K562 (cell line): ENCODE measurements around the gene CORO6. TPM values are rescaled to one million over a fixed set of nuclear protein-coding genes. Genes with fewer than 3 reads are reported as not detected.

Experiments
- EGR1 ChIP-seq: fragments of 450-650 bp; conservative IDR thresholded peaks from 2 replicates; pipeline ENCODE4 v1.6.1; 2017; ENCODE audit warnings: mild to moderate bottlenecking
- ERF ChIP-seq: fragments of 450-650 bp; formaldehyde crosslinking; IDR thresholded peaks from 2 replicates; pipeline ENCODE4 v1.4.0; 2020; ENCODE audit warnings: mild to moderate bottlenecking, mixed read lengths
- ESRRA ChIP-seq: fragments of 450-650 bp; IDR thresholded peaks from 2 replicates; pipeline ENCODE4 v1.6.1; 2014; ENCODE audit warnings: low read depth, mild to moderate bottlenecking, moderate library complexity, borderline replicate concordance
- MAZ ChIP-seq, 2 experiments: fragments of 450-650 bp in 1 of 2; sonication (generic) in 1 of 2; formaldehyde crosslinking; IDR thresholded peaks in 1 of 2; conservative IDR thresholded peaks in 1 of 2; 2 replicates each; pipeline versions ENCODE4 v1.4.0 to v1.5.0; 2020; ENCODE audit warnings: mild to moderate bottlenecking in 1 of 2, missing genetic modification reagents in 1 of 2
- MTA3 ChIP-seq: fragments of 450-650 bp; formaldehyde crosslinking; IDR thresholded peaks from 2 replicates; pipeline ENCODE4 v1.6.1; 2017; ENCODE audit warnings: mild to moderate bottlenecking, borderline replicate concordance
- NKRF ChIP-seq: fragments of 450-650 bp; IDR thresholded peaks from 2 replicates; pipeline ENCODE4 v1.6.1; 2016; ENCODE audit warnings: borderline replicate concordance
- NRF1 ChIP-seq, 2 experiments: fragments of 450-650 bp; IDR thresholded peaks in 1 of 2; conservative IDR thresholded peaks in 1 of 2; 2 replicates each; pipeline ENCODE4 v1.6.1; 2014; ENCODE audit warnings: mild to moderate bottlenecking in 2 of 2
- PBX2 ChIP-seq, 2 experiments: IDR thresholded peaks in 1 of 2; conservative IDR thresholded peaks in 1 of 2; 2 replicates each; pipeline ENCODE4 v1.6.1; 2016; ENCODE audit warnings: low read depth in 2 of 2, mild to moderate bottlenecking in 1 of 2, missing compliant biosample characterization in 1 of 2, missing genetic modification characterization in 1 of 2, moderate library complexity in 1 of 2
- PHF20 ChIP-seq: fragments of 450-650 bp; IDR thresholded peaks from 2 replicates; pipeline ENCODE4 v1.6.1; 2018; ENCODE audit not compliant: partially characterized antibody
- RBFOX2 ChIP-seq: fragments of 200-400 bp; formaldehyde crosslinking; IDR thresholded peaks from 2 replicates; pipeline ENCODE4 v1.6.1; 2017; ENCODE audit warnings: low read depth, mild to moderate bottlenecking, low read length, moderate library complexity
- TAF9B ChIP-seq: fragments of 450-650 bp; IDR thresholded peaks from 2 replicates; pipeline ENCODE4 v1.6.1; 2018; ENCODE audit warnings: mild to moderate bottlenecking; ENCODE audit not compliant: partially characterized antibody
- ZBTB7A ChIP-seq: IDR thresholded peaks from 2 replicates; pipeline ENCODE4 v1.6.1; 2011; ENCODE audit warnings: low read depth, mild to moderate bottlenecking, low read length, moderate library complexity, borderline replicate concordance; ENCODE audit not compliant: control insufficient read depth
- ZNF449 ChIP-seq: fragments of 250-450 bp; sonication (Bioruptor Pico); IDR thresholded peaks from 2 replicates; pipeline ENCODE4 v1.8.0; 2022; ENCODE audit warnings: moderate library complexity, mild to moderate bottlenecking, inconsistent platforms
- polyA plus RNA-seq, 8 experiments: library from polyadenylated mRNA; depleted of rRNA in 4 of 8; stranded (reverse) in 5 of 8; unstranded in 3 of 8; fragments of >200 nt; fragmentation: Nextera tagmentation in 2 of 8; fragmentation: Illumina TruSeq in 1 of 8; extraction: Ambion mirVana in 2 of 8; extraction: Trizol in 1 of 8; gene quantifications; 2 replicates each; pipeline versions ENCODE4 v1.2.1 to v1.2.3, GENCODE V29; 2011 to 2014; ENCODE audit warnings: inconsistent platforms in 1 of 8, missing spikeins in 1 of 8
- total RNA-seq, 7 experiments: library from RNA; depleted of rRNA in 6 of 7; stranded (reverse); fragments of >200 nt in 6 of 7; fragmentation: Illumina TruSeq in 2 of 7; extraction: Trizol in 2 of 7; gene quantifications; 2 replicates each; pipeline versions ENCODE4 v1.2.1 to v1.2.3, GENCODE V29; 2011 to 2021; ENCODE audit warnings: low replicate concordance in 1 of 7
- TF ChIP-seq, protein P1 (sequence below): fragments of 200-800 bp; sonication (Bioruptor generic); IDR thresholded peaks from 2 replicates; pipeline ENCODE4 v1.6.1; 2017; ENCODE audit warnings: missing genetic modification characterization, missing compliant biosample characterization
- TF ChIP-seq, protein P2 (sequence below): sonication (generic); formaldehyde crosslinking; IDR thresholded peaks from 2 replicates; pipeline ENCODE4 v1.8.0; 2022; ENCODE audit warnings: mild to moderate bottlenecking, low read depth, missing genetic modification reagents

Gene CORO6
- total and polyA plus RNA-seq, 9 of the 15 experiments (the other 6 are each of a cell fraction or from before 2014, with no cell fraction given): 0.04 to 11.9 (median 2.4) TPM

DNA sequence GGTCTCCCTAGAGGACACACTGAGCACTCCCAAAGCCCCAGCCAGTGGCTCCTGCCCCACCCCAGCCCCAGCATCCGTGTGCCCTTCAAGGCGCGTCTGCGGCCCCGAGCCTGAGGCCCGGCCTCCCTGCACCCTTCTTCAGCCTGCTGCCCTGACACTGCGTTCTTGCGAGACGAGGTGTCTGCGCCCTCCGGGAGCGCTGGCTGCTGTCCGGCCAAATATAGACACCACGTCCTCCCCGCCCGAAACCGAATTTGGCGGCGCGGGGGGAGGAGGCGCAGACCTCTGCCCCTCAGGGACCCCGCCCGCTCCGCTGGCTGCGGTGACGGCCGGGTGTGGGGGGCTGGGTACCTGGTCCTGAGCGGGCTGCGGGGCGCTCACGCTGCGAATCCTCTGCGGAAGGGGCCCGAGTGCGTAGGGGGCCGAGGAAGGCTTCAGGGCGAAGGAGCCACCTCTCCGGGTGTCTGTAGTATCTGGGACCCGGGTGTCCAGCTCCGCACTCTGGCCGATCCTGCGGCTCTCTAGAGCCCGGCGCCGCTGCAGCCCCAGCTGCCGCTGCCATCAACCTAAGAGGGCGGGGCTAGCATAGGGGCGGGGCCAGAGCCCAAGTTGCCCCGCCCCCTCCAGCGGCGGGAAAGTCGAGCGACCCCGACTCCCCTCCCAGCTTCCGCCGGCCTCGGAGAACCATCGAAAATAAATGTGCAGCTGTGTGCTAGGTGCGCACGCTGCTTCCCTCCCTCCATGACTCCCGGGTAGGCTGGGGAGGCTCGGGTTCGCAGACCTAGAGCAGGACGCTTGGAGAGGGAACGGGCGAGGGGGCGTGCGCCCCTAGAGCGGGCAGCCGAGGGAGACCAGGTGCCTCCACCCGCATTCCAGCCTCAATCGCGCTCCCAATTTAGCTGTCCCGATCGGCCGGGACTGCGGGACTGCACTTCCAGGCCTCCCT is at the start of gene CORO6 (continued):
- no peak for TF ChIP-seq NKRF
- TF ChIP-seq, protein P1, sequence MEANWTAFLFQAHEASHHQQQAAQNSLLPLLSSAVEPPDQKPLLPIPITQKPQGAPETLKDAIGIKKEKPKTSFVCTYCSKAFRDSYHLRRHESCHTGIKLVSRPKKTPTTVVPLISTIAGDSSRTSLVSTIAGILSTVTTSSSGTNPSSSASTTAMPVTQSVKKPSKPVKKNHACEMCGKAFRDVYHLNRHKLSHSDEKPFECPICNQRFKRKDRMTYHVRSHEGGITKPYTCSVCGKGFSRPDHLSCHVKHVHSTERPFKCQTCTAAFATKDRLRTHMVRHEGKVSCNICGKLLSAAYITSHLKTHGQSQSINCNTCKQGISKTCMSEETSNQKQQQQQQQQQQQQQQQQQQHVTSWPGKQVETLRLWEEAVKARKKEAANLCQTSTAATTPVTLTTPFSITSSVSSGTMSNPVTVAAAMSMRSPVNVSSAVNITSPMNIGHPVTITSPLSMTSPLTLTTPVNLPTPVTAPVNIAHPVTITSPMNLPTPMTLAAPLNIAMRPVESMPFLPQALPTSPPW (CRISPR knock-in tag): peak; percentile 55
- no peak for TF ChIP-seq ZNF449 (CRISPR knock-in tag)
- TF ChIP-seq RBFOX2: peak; percentile 70
- peak; percentile 39 to 53; a peak in 3 of 4 replicates for TF ChIP-seq MAZ (CRISPR knock-in tag; conservative IDR thresholded peaks at IDR 0.05 in 1 of 2, IDR thresholded peaks at IDR 0.05 in 1 of 2)
- peak; percentile 37 for TF ChIP-seq EGR1
- peak; percentile 90 for TF ChIP-seq ZBTB7A
- no peak for TF ChIP-seq ESRRA
- peak; percentile 22 for TF ChIP-seq PHF20
- peak; percentile 68; the same call in 1 of the 2 replicates for TF ChIP-seq MTA3
- no peak for TF ChIP-seq PBX2 (CRISPR knock-in tag; IDR thresholded peaks at IDR 0.05; ENCODE audit: low read depth)
- no peak for TF ChIP-seq PBX2 (tag; conservative IDR thresholded peaks at IDR 0.05; ENCODE audit: low read depth)
- TF ChIP-seq TAF9B: no peak
- TF ChIP-seq NRF1 (conservative IDR thresholded peaks at IDR 0.05 in 1 of 2, IDR thresholded peaks at IDR 0.05 in 1 of 2): peak; percentile 57 to 61; a peak in 3 of 4 replicates
- TF ChIP-seq ERF (CRISPR knock-in tag): peak; percentile 49; the same call in 1 of the 2 replicates
- TF ChIP-seq, protein P2, sequence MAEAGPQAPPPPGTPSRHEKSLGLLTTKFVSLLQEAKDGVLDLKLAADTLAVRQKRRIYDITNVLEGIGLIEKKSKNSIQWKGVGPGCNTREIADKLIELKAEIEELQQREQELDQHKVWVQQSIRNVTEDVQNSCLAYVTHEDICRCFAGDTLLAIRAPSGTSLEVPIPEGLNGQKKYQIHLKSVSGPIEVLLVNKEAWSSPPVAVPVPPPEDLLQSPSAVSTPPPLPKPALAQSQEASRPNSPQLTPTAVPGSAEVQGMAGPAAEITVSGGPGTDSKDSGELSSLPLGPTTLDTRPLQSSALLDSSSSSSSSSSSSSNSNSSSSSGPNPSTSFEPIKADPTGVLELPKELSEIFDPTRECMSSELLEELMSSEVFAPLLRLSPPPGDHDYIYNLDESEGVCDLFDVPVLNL (CRISPR knock-in tag): peak; percentile 25; the same call in 1 of the 2 replicates
